Measurements from ENCODE around the gene HOGA1.

HOGA1 gene

GRCh38 chr10:97584060-97584797 lies at the start of gene HOGA1:
HOGA1 (plus strand) TSS chr10:97584389; CDS start chr10:97584704, 315 bp downstream.
- peak; percentile 54; the same call in 1 of the 2 replicates for TF ChIP-seq GATA2 (IDR thresholded peaks at IDR 0.05; ENCODE audit: low read depth, low read length)
- TF ChIP-seq GATA3 (IDR thresholded peaks at IDR 0.05; ENCODE audit: low read depth, low read length): no peak

GRCh38 chr10:97534746-97535367 lies 49.3 kb upstream of the HOGA1 start:
- TF ChIP-seq GATA3 (IDR thresholded peaks at IDR 0.05; ENCODE audit: low read depth, low read length) (no peak), GATA2 (IDR thresholded peaks at IDR 0.05; ENCODE audit: low read depth, low read length) (no peak)

- TF ChIP-seq GATA3 (IDR thresholded peaks at IDR 0.05; ENCODE audit: low read depth, low read length) (no peak), GATA2 (IDR thresholded peaks at IDR 0.05; ENCODE audit: low read depth, low read length) (no peak)
These were observed 46.9 kb upstream of the HOGA1 start for GRCh38 chr10:97537186-97537869.

GRCh38 chr10:97538411-97538810 lies 45.8 kb upstream of the HOGA1 start:
- TF ChIP-seq GATA3 (IDR thresholded peaks at IDR 0.05; ENCODE audit: low read depth, low read length) (no peak), GATA2 (IDR thresholded peaks at IDR 0.05; ENCODE audit: low read depth, low read length) (no peak)

- no peak for TF ChIP-seq GATA3 (IDR thresholded peaks at IDR 0.05; ENCODE audit: low read depth, low read length)
- no peak for TF ChIP-seq GATA2 (IDR thresholded peaks at IDR 0.05; ENCODE audit: low read depth, low read length)
These were observed 45.4 kb upstream of the HOGA1 start for GRCh38 chr10:97538839-97539238.

- TF ChIP-seq GATA2 (IDR thresholded peaks at IDR 0.05; ENCODE audit: low read depth, low read length) (no peak), GATA3 (IDR thresholded peaks at IDR 0.05; ENCODE audit: low read depth, low read length) (no peak)
These were observed 44.5 kb upstream of the HOGA1 start for GRCh38 chr10:97539523-97540200.

- TF ChIP-seq GATA2 (IDR thresholded peaks at IDR 0.05; ENCODE audit: low read depth, low read length) (no peak), GATA3 (IDR thresholded peaks at IDR 0.05; ENCODE audit: low read depth, low read length) (no peak)
These were observed 43.3 kb upstream of the HOGA1 start for GRCh38 chr10:97540669-97541500.

- TF ChIP-seq GATA3 (IDR thresholded peaks at IDR 0.05; ENCODE audit: low read depth, low read length) (no peak), GATA2 (IDR thresholded peaks at IDR 0.05; ENCODE audit: low read depth, low read length) (no peak)
These were observed 41.8 kb upstream of the HOGA1 start for GRCh38 chr10:97542169-97543024.

- TF ChIP-seq GATA2 (IDR thresholded peaks at IDR 0.05; ENCODE audit: low read depth, low read length): no peak
- no peak for TF ChIP-seq GATA3 (IDR thresholded peaks at IDR 0.05; ENCODE audit: low read depth, low read length)
These were observed 41.1 kb upstream of the HOGA1 start for GRCh38 chr10:97543025-97543546.

GRCh38 chr10:97546456-97547270 lies 37.5 kb upstream of the HOGA1 start:
- no peak for TF ChIP-seq GATA3 (IDR thresholded peaks at IDR 0.05; ENCODE audit: low read depth, low read length)
- no peak for TF ChIP-seq GATA2 (IDR thresholded peaks at IDR 0.05; ENCODE audit: low read depth, low read length)

- TF ChIP-seq GATA3 (IDR thresholded peaks at IDR 0.05; ENCODE audit: low read depth, low read length): no peak
- TF ChIP-seq GATA2 (IDR thresholded peaks at IDR 0.05; ENCODE audit: low read depth, low read length): no peak
These were observed 37.0 kb upstream of the HOGA1 start for GRCh38 chr10:97547271-97547600.

GRCh38 chr10:97547962-97548361 lies 36.2 kb upstream of the HOGA1 start:
- TF ChIP-seq GATA3 (IDR thresholded peaks at IDR 0.05; ENCODE audit: low read depth, low read length) (no peak), GATA2 (IDR thresholded peaks at IDR 0.05; ENCODE audit: low read depth, low read length) (no peak)
